Stomach (tissue), 4 donors: ENCODE data around the gene ERBIN.

Experiments used
- POLR2A ChIP-seq, 4 donors: fragments of 450-650 bp; IDR thresholded peaks; one replicate each; pipeline ENCODE4 v1.6.1; 2016; ENCODE audit warnings: antibody characterized with exemption in 4 of 4, control low read depth in 2 of 4, mild to moderate bottlenecking in 1 of 4, moderate library complexity in 1 of 4
- TF ChIP-seq, protein P1 (sequence below), 7 experiments: fragments of 450-650 bp in 4 of 7; fragments of 200-600 bp in 3 of 7; sonication (generic) in 3 of 7; IDR thresholded peaks; one replicate each; pipeline ENCODE4 v1.5.1; 2016 to 2019; ENCODE audit warnings: antibody characterized with exemption in 7 of 7, control low read depth in 2 of 7, mild to moderate bottlenecking in 1 of 7

DNA sequence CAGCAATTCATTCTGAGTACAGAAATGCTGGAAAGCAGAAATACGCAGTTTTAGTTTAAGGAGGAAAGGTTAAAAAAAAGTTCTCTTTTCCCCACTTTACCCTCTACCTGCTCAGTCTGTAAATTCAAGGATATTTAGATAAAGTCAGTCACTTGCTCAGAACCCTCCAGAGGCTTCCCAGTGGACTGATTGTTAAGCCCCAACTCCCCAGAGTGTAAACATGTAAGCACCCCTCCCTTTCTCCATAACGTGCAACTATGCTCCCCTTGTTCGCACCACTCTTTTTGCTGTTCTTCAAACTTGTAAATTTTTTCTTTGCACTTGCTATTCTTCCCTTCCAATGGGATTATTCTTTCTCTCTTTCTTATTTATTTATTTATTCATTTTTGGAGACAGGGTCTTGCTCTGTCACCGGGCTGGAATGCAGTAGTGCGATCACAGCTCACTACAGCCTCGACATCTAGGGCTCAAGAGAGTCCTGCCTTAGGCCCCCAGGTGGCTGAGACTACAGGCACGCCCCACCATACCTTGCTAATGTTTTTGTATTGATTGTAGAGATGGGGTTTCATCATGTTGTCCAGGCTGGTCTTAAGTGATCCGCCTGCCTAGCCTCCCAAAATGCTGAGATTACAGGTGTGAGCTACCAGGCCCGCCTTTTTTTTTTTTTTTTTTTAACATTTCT lies 32.5 kb upstream of the ERBIN start:
- TF ChIP-seq, protein P1, sequence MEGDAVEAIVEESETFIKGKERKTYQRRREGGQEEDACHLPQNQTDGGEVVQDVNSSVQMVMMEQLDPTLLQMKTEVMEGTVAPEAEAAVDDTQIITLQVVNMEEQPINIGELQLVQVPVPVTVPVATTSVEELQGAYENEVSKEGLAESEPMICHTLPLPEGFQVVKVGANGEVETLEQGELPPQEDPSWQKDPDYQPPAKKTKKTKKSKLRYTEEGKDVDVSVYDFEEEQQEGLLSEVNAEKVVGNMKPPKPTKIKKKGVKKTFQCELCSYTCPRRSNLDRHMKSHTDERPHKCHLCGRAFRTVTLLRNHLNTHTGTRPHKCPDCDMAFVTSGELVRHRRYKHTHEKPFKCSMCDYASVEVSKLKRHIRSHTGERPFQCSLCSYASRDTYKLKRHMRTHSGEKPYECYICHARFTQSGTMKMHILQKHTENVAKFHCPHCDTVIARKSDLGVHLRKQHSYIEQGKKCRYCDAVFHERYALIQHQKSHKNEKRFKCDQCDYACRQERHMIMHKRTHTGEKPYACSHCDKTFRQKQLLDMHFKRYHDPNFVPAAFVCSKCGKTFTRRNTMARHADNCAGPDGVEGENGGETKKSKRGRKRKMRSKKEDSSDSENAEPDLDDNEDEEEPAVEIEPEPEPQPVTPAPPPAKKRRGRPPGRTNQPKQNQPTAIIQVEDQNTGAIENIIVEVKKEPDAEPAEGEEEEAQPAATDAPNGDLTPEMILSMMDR (IDR thresholded peaks at IDR 0.05): no peak
- no peak for TF ChIP-seq POLR2A (IDR thresholded peaks at IDR 0.05)
